Cortex of kidney (tissue), 1 donor: Measurements from ENCODE around the gene WIPF2.

ENCODE experiments used
- DNase-seq: peaks from one replicate; lab custom pipeline; 2025; lab: John Stamatoyannopoulos, UW

WIPF2 gene, protein sequence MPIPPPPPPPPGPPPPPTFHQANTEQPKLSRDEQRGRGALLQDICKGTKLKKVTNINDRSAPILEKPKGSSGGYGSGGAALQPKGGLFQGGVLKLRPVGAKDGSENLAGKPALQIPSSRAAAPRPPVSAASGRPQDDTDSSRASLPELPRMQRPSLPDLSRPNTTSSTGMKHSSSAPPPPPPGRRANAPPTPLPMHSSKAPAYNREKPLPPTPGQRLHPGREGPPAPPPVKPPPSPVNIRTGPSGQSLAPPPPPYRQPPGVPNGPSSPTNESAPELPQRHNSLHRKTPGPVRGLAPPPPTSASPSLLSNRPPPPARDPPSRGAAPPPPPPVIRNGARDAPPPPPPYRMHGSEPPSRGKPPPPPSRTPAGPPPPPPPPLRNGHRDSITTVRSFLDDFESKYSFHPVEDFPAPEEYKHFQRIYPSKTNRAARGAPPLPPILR

DNA sequence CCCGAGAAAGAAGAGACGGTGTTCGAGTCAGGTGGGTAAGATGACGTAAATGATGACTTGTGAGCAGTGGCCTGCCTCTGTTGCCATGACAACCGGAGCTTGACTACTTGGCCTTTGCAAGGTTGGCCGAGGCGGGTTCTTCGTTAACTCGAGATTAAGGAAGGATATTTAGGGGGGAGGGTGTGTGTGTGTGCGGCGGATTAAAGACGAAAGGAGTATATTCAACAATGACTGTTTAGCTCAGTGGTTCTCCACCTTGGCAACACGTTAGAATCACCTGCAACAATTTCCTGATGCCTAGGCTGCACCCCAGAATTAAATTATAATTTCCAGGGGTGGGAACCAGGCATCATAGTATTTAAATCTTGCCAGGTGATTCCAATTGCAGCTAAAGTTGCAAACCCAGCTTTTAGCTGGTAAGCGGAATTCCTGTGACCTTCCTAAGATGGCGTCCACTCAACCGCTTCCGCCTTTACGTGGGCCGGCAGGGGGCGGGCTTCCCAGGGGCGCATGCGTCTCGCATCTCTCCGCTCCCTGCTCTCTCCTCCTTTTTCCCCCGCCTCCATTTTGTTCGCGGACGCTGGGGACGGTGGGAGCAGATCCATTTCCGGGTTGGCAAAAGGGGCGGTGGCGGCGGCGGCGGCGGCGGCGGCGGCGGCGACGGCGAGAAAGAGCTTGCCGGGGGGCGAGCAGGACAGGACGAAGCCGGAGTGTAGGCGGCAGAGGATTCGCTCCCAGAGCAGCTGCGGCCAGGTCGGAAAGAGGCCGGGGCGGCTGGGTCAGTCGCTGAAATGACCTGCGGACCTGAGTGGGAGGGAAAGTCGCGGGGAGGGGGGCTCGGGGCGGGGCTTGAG, at the start of gene WIPF2:
Gene WIPF2 (plus strand): TSS at position 565 of the 854 bp plus-strand sequence. CDS start 37,156 bp downstream, outside the sequence.
- no peak for DNase-seq

DNA sequence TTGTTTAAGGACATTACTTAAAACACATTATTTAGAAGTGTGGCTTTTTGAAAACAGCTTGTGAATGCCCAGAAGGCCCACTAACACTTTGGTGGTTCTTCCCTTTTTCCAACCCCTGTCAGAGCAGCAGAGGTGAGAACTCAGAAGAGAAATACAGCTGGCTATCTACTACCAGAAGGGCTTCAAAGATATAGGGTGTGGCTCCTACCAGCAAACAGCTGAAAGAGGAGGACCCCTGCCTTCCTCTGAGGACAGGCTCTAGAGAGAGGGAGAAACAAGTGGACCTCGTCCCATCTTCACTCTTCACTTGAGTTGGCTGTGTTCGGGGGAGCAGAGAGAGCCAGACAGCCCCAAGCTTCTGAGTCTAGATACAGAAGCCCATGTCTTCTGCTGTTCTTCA, 48.8 kb upstream of the WIPF2 start:
- DNase-seq: no peak

GRCh38 chr17:40171750-40172149, 47.4 kb upstream of the WIPF2 start:
- DNase-seq: no peak

DNA sequence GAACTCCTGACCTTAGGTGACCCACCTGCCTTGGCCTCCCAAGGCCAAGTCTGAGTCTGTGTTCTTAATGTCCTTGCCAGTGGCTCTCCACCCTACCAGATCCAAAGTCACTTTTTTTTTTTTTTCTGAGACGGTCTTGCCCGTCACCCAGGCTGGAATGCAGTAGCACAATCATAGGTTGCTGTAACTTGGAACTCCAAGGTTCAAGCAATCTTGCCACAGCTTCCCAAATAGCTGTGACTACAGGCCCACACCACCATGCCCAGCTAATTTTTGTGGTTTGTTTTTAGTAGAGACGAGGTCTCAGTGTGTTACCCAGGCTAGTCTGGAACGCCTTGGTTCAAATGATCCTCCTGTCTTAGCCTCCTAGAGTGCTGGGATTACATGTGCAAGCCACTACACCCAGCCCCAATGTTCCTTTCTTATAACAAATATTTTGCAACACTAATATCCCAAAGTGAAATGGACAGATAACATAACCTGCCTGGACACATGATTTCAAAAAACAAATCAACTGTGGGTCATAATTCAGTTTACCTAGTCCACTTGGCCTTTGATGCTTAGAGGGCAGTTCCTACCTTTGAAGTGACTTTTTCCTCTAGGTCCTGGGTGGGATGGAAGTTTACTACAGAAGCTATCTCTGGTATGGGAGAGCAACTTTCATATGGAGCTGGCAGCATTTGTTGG, 45.9 kb upstream of the WIPF2 start:
- no peak for DNase-seq

- no peak for DNase-seq
Observed at GRCh38 chr17:40173778-40174135, 45.3 kb upstream of the WIPF2 start.

- no peak for DNase-seq
Observed at GRCh38 chr17:40174514-40174913, 44.6 kb upstream of the WIPF2 start.

GRCh38 chr17:40175928-40176753, 43.0 kb upstream of the WIPF2 start:
- no peak for DNase-seq

DNA sequence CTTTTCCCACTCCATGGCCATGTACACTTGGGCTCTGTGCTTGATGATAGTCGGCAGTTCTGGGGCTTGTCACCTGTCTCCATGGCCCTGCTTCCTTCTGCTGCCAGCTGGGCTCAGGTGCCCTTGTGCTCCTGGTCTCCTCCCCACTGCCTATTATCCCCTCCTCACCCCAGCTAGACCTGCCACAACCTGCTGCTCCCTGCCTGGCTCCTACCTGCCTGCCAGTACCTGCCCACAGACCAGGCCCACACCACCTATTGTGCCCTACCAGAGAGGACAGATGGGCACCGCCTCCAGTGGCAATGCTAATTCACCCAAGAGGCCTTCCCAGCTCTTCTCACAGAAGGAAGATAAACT, 42.4 kb upstream of the WIPF2 start:
- no peak for DNase-seq

DNA sequence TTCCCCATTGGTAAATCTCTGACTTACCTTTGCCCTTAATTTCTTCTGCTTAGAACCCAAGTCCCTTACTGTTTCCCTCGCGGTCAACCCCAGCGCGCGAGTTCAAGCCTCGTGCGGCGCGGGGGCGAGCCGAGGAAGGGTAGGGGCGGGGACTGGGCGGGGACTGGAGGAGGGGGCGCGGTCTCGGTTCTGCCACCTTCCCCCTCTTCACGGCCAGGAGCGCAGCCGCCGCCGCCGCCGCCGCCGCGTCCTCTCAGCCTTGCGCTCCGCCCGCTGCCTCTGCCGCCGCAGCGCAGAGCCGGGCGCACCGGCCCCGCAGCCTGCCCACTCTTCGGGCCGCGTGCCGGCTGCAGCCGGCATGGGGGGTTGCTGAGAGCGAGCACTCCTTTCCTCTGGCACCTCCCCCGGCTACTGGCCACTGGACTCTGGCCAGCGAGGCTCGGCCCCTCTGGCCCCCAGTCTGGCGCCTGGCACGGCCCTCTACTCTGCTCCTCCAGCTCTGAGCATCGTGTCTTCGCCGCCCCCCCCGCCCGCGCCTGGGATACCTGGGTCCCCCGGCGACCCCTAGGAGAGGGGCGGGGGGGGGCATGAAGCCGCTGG, 41.7 kb upstream of the WIPF2 start, which contains the start of gene RAPGEFL1:
Gene RAPGEFL1 (plus strand): TSS at position 196 of the 600 bp plus-strand sequence. CDS start 392 bp downstream, at position 588.
- no peak for DNase-seq

DNA sequence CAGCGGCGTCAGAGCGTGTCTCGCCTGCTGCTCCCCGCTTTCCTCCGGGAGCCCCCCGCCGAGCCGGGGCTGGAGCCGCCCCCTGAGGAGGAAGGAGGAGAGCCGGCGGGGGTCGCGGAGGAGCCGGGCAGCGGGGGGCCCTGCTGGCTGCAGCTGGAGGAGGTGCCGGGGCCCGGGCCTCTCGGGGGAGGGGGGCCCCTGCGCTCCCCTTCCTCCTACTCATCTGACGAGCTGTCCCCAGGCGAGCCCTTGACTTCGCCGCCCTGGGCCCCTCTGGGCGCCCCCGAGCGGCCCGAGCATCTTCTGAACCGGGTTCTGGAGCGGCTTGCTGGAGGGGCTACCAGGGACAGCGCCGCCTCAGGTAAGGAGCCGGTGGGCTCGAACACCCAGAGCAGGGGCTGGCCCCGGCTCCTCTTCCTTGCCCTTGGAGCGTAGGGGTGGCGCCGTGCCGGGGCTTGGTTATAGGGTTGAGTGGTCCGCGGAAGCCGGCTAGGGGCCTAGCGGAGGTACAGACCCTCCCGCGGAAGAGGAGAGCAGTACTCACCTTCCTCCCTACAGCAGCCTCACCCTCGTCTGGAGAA, 41.0 kb upstream of the WIPF2 start:
- DNase-seq: no peak

DNA sequence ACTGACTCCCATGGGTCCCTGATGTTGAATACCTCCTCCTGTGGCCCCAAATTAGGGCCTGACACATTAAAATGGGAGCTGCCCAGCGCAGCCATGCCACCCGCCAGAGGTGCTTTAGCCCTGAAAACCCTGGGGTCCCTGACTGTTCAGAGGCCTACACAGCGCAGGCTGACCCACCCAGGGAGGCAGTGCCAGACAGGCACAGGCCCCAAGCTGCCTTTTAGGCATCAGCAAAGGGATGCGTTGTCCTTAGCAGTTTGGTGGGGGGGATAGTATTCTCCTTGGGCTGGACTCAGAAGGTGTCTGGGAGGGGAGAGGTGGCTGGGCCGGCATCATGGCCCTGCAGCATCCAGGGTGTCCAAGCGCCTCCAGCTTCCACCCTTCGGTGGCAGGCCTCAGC, 40.4 kb upstream of the WIPF2 start:
- DNase-seq: no peak

DNA sequence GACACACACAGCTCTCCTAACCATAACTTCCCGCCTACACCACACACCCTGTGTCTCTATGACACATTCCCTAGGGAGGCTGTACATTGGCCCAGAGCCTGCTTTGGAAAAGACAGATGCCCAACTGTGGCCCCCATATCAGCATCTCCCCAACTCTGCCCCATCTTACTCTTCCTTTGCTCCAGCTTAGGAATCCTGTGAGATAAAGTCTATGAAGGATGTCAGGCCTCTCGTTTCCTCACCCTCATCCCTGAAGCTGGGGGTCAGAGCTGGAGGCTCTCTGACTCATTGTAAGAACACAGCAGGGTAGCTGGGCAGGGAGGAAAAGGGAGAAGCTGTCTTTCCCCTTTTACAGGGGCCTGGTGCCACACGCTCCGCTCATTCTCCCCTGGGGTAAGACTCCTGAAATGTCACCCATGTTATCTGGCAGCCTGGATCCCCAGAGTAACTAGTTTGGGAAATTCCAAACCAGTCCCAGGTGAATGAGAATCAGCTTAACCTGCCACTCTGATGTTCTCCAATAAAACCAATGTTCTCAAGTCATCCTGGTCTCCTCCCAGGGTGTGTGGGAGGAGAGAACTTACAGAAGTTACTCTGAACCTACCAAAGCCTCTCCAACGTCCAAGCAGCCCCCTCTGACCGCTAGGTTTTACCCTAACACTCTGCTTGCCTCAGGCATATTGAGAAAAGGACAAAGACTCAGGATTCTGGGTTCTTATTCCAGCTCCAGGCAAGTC, 39.0 kb upstream of the WIPF2 start:
- no peak for DNase-seq

DNA sequence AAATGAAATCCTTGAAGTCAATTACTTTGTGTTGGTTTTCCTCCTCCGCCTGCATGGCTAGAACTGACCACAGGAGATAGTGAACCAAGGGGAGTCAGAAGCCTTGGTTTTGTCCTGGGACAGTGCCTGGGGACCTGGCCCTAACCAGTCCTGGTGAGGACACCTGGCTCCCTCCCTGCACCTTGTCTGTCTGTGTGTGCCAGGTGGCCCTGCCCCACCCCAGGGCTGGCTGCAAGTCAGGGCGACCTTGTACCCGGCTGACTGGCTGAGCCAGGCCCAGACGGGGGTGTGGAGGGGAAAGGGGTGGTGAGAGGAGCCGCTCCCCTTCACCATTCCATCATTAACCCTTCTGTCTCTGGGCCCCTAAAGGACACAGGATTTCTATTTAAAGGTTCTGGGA, 38.4 kb upstream of the WIPF2 start:
- no peak for DNase-seq

GRCh38 chr17:40181205-40181604, 37.9 kb upstream of the WIPF2 start:
- DNase-seq: no peak

DNA sequence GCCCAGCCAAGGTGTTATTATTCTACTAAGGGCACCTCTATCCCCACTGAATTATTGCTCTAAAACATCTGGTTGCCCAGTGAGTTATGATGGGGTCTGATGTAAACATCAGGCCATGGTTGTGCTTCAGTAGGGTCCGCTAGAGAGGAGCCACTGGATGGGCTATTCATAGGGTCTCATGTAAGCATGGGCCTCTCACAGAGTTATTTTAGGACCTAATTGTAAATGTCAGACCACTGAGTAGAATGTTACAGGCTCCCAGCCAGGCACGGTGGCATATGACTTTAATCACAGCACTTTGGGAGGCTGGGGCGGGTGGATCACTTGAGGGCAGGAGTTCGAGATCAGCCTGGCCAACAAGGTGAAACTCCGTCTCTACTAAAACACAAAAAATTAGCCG, 36.5 kb upstream of the WIPF2 start:
- DNase-seq: no peak

DNA sequence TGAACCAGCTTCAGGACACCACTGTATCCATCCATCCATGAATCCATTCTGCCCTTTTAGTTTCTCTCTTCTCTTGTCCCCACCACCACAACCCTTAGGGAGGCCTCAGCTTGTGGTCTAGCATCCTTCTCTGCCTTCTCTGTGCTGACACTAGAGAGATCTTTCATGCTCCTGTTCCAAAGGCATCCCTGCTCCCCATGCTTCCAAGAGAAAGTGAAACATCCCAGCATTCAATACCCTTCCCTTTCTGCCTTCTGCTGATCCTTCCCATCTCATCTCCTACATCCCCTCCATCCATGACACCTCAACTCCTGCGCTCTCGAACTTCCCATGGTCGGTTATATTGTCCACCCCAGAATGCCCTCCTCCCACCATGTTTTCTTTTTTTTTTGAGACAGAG, 31.9 kb upstream of the WIPF2 start:
- no peak for DNase-seq

GRCh38 chr17:40188694-40189093, 30.4 kb upstream of the WIPF2 start:
- no peak for DNase-seq

DNA sequence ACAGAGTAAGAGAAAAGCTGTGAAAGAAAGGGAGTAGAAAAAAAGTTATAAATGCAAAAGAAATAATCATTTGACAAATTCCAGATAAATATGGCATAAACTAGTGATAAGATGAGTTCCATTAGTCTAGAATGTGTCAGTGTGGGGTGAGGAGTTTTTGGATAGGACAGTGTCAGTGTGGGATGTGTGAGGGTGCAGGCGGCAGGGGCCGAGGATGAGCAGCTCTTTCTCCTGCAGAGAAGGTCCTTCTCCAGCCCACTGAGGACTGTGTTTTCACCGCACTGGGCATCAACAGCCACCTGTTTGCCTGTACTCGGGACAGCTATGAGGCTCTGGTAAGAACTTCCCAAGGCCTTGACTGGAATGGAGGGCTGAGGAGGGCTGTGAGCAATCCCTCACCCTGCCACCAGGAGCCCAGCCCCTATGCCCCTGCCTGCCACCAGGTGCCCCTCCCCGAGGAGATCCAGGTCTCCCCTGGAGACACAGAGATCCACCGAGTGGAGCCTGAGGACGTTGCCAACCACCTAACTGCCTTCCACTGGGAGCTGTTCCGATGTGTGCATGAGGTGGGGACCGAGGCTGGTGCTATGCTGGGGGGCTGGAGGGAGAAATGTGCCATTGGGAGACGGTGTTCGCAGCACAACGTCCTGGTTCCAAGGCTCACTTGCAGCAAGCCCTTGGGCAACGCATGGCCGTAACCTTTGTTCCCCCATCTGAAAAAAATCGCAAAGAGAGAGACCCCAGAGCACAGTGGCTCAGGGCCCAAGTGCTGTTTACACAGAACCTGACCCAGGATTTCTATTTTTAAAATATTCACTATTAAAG, 28.7 kb upstream of the WIPF2 start:
- DNase-seq: no peak
